HEK293T (cell line): Measurements from ENCODE around the gene HDAC9.

Experiments used
- ARNT ChIP-seq: fragments of 450-650 bp; IDR thresholded peaks from 2 replicates; pipeline ENCODE4 v1.6.1; 2017; ENCODE audit warnings: mild to moderate bottlenecking
- BHLHE40 ChIP-seq: fragments of 450-650 bp; IDR thresholded peaks from 2 replicates; pipeline ENCODE4 v1.6.1; 2016; ENCODE audit warnings: mild to moderate bottlenecking, moderate library complexity, borderline replicate concordance
- ELF4 ChIP-seq: fragments of 450-650 bp; IDR thresholded peaks from 2 replicates; pipeline ENCODE4 v1.6.1; 2017; ENCODE audit warnings: antibody characterized with exemption
- FOXA1 ChIP-seq: fragments of 450-650 bp; IDR thresholded peaks from 2 replicates; pipeline ENCODE4 v1.6.1; 2016; ENCODE audit warnings: mild to moderate bottlenecking
- FOXM1 ChIP-seq: fragments of 450-650 bp; IDR thresholded peaks from 2 replicates; pipeline ENCODE4 v1.6.1; 2017; ENCODE audit warnings: mild to moderate bottlenecking, borderline replicate concordance
- SUZ12 ChIP-seq: fragments of 450-650 bp; IDR thresholded peaks from 2 replicates; pipeline ENCODE4 v1.6.1; 2016; ENCODE audit warnings: mild to moderate bottlenecking
- ZNF384 ChIP-seq: fragments of 450-650 bp; IDR thresholded peaks from 2 replicates; pipeline ENCODE4 v1.6.1; 2016

GRCh38 chr7:18655506-18655905, 160.0 kb downstream of the HDAC9 start:
- no peak for TF ChIP-seq FOXA1
- TF ChIP-seq SUZ12, result no peak
- TF ChIP-seq ELF4, result no peak
- TF ChIP-seq FOXM1, result no peak
- no peak for TF ChIP-seq ARNT
- no peak for TF ChIP-seq BHLHE40
- no peak for TF ChIP-seq ZNF384
